Activated CD4-positive, alpha-beta memory T cell treated with anti-CD3 and anti-CD28 coated beads for 36 hours (primary cell): ENCODE data around the gene KNSTRN. TPM values are rescaled to one million over a fixed set of nuclear protein-coding genes. Genes with fewer than 3 reads are reported as not detected.

Source experiments
- CTCF ChIA-PET: fragments of 350-600 bp; sonication (Branson Sonifier 250); formaldehyde crosslinking; loops from one replicate; lab custom pipeline; 2021; ENCODE audit warnings: antibody characterized with exemption, inconsistent platforms; lab: Charles Lee
- POLR2A ChIA-PET: fragments of 350-600 bp; sonication (Branson Sonifier 250); formaldehyde crosslinking; loops from one replicate; lab custom pipeline; 2021; ENCODE audit warnings: antibody characterized with exemption; lab: Charles Lee
- DNase-seq: peaks from one replicate; pipeline ENCODE4 v3.0.0-alpha.2; 2020
- H3K27ac Mint-ChIP-seq: one replicate; pipeline ENCODE4 v1.8.0; 2021; ENCODE audit warnings: mixed read lengths
- H3K27me3 Mint-ChIP-seq: one replicate; pipeline ENCODE4 v1.8.0; 2021; ENCODE audit warnings: mixed read lengths
- H3K36me3 Mint-ChIP-seq: one replicate; pipeline ENCODE4 v1.8.0; 2021; ENCODE audit warnings: mixed read lengths
- H3K4me1 Mint-ChIP-seq: one replicate; pipeline ENCODE4 v1.8.0; 2021; ENCODE audit warnings: low read depth, mixed read lengths
- H3K4me3 Mint-ChIP-seq: one replicate; pipeline ENCODE4 v1.8.0; 2021; ENCODE audit warnings: mild to moderate bottlenecking, mixed read lengths
- H3K9me3 Mint-ChIP-seq: one replicate; pipeline ENCODE4 v1.8.0; 2021; ENCODE audit warnings: mixed read lengths
- intact Hi-C: fragments of 100-400 bp; cut with micrococcal nuclease; formaldehyde crosslinking; loops from one replicate; pipeline ENCODE4 v1.15.1; 2023
- total RNA-seq, 2 experiments: library from RNA; stranded (reverse); gene quantifications; one replicate each; pipeline ENCODE4 v1.2.3, GENCODE V29; 2021

KNSTRN gene
- total RNA-seq, 2 experiments from 2014 or later: 59.8 to 61.5 TPM

- H3K4me3 Mint-ChIP-seq: no peak overlapping the region
- no peaks in the 10 kb centered on the region for H3K36me3 Mint-ChIP-seq
- POLR2A ChIA-PET: no interaction called here
- CTCF ChIA-PET: interaction anchor here (1.4 to 12.8 kb wide), 3 partner anchors 8 to 76 kb away, joined by 3 to 216 read pairs (median 13); no protein-coding TSS in a partner anchor
- H3K4me1 Mint-ChIP-seq: no peaks in the 10 kb centered on the region
- no peaks in the 10 kb centered on the region for H3K9me3 Mint-ChIP-seq
- no peak for DNase-seq
- H3K27ac Mint-ChIP-seq: no peak overlapping the region
- intact Hi-C loops: no loop called here
- H3K27me3 Mint-ChIP-seq: no peaks in the 10 kb centered on the region
Observed at GRCh38 chr15:40346579-40347558, 35.7 kb upstream of the KNSTRN start.

- no peaks in the 10 kb centered on the region for H3K4me1 Mint-ChIP-seq
- H3K36me3 Mint-ChIP-seq: no peaks in the 10 kb centered on the region
- no peaks in the 10 kb centered on the region for H3K9me3 Mint-ChIP-seq
- no peak for DNase-seq
- H3K4me3 Mint-ChIP-seq: no peak overlapping the region
- intact Hi-C loops: no loop called here
- ChIA-PET POLR2A (no interaction called here), CTCF (interaction anchor here (2.6 to 12.8 kb wide), 2 partner anchors 10 to 75 kb away, joined by 13 to 216 read pairs; no protein-coding TSS in a partner anchor)
- no peak overlapping the region for H3K27ac Mint-ChIP-seq
- H3K27me3 Mint-ChIP-seq: no peaks in the 10 kb centered on the region
Observed at GRCh38 chr15:40347559-40348473, 34.7 kb upstream of the KNSTRN start.

- ChIA-PET POLR2A (no interaction called here), CTCF (interaction anchor here (2.6 kb wide), 1 partner anchor 11 kb away, joined by 13 read pairs; no protein-coding TSS in a partner anchor)
Observed at GRCh38 chr15:40348474-40348870, 34.0 kb upstream of the KNSTRN start.

GRCh38 chr15:40349163-40349562 lies 33.4 kb upstream of the KNSTRN start:
- intact Hi-C loops: no loop called here
- Mint-ChIP-seq H3K4me3 (no peak overlapping the region), H3K9me3 (no peaks in the 10 kb centered on the region), H3K27me3 (no peaks in the 10 kb centered on the region), H3K36me3 (no peaks in the 10 kb centered on the region), H3K4me1 (no peaks in the 10 kb centered on the region), H3K27ac (no peak overlapping the region)
- ChIA-PET POLR2A (no interaction called here), CTCF (interaction anchor here (4.3 kb wide), 1 partner anchor 11 kb away, joined by 26 read pairs; no protein-coding TSS in a partner anchor)
- DNase-seq: no peak

More at GRCh38 chr15:40348474-40348870, 34.0 kb upstream of the KNSTRN start:
- no peak for DNase-seq
- no peak overlapping the region for H3K4me3 Mint-ChIP-seq
- no peaks in the 10 kb centered on the region for H3K27me3 Mint-ChIP-seq
- H3K4me1 Mint-ChIP-seq: no peaks in the 10 kb centered on the region
- intact Hi-C loops: no loop called here
- H3K36me3 Mint-ChIP-seq: no peaks in the 10 kb centered on the region
- no peak overlapping the region for H3K27ac Mint-ChIP-seq
- no peaks in the 10 kb centered on the region for H3K9me3 Mint-ChIP-seq

GRCh38 chr15:40352281-40352901 lies 30.1 kb upstream of the KNSTRN start:
- Mint-ChIP-seq H3K9me3 (no peaks in the 10 kb centered on the region), H3K4me3 (no peak overlapping the region), H3K27me3 (no peaks in the 10 kb centered on the region), H3K27ac (no peak overlapping the region), H3K36me3 (no peaks in the 10 kb centered on the region), H3K4me1 (no peaks in the 10 kb centered on the region)
- ChIA-PET CTCF (interaction anchor here (1.6 to 4.3 kb wide), 3 partner anchors 10 to 16 kb away, joined by 4 to 26 read pairs (median 5); no protein-coding TSS in a partner anchor), POLR2A (no interaction called here)
- DNase-seq: no peak
- intact Hi-C loops: no loop called here

- no peak overlapping the region for H3K4me3 Mint-ChIP-seq
- no peaks in the 10 kb centered on the region for H3K27me3 Mint-ChIP-seq
- no peaks in the 10 kb centered on the region for H3K36me3 Mint-ChIP-seq
- no peak overlapping the region for H3K27ac Mint-ChIP-seq
- POLR2A ChIA-PET: no interaction called here
- intact Hi-C loops: no loop called here
- H3K9me3 Mint-ChIP-seq: no peaks in the 10 kb centered on the region
- no peak for DNase-seq
- CTCF ChIA-PET: interaction anchor here (0.8 to 2.7 kb wide), 2 partner anchors 9 to 15 kb away, joined by 5 to 19 read pairs; no protein-coding TSS in a partner anchor
- peaks cover 2% of the 10 kb centered on the region for H3K4me1 Mint-ChIP-seq
Observed at GRCh38 chr15:40353697-40354096, 28.8 kb upstream of the KNSTRN start.

GRCh38 chr15:40354408-40355171 lies 27.9 kb upstream of the KNSTRN start:
- peaks cover 5% of the 10 kb centered on the region for H3K4me1 Mint-ChIP-seq
- intact Hi-C loops: loop anchor here (5.0 kb wide), 1 partner anchor 32 kb away; the partner anchor contains the start of gene INAFM2
- H3K27ac Mint-ChIP-seq: no peak overlapping the region
- no peaks in the 10 kb centered on the region for H3K9me3 Mint-ChIP-seq
- H3K4me3 Mint-ChIP-seq: no peak overlapping the region
- H3K36me3 Mint-ChIP-seq: no peaks in the 10 kb centered on the region
- ChIA-PET CTCF (interaction anchor here (1.2 to 2.7 kb wide), 5 partner anchors 8 to 32 kb away, joined by 3 to 19 read pairs (median 6); no protein-coding TSS in a partner anchor), POLR2A (no interaction called here)
- H3K27me3 Mint-ChIP-seq: no peaks in the 10 kb centered on the region
- DNase-seq: no peak

GRCh38 chr15:40355976-40356585 lies 26.4 kb upstream of the KNSTRN start:
- no peak for DNase-seq
- H3K27me3 Mint-ChIP-seq: no peaks in the 10 kb centered on the region
- peaks cover 5% of the 10 kb centered on the region for H3K4me1 Mint-ChIP-seq
- H3K4me3 Mint-ChIP-seq: no peak overlapping the region
- intact Hi-C loops: loop anchor here (5.0 kb wide), 1 partner anchor 34 kb away; the partner anchor contains the start of gene INAFM2
- H3K9me3 Mint-ChIP-seq: no peaks in the 10 kb centered on the region
- no peaks in the 10 kb centered on the region for H3K36me3 Mint-ChIP-seq
- POLR2A ChIA-PET: no interaction called here
- no peak overlapping the region for H3K27ac Mint-ChIP-seq
- CTCF ChIA-PET: interaction anchor here (0.7 to 3.3 kb wide), 7 partner anchors 10 to 73 kb away, joined by 3 to 21 read pairs (median 6); partner anchors contain the start of gene ANKRD63

- Mint-ChIP-seq H3K9me3 (no peaks in the 10 kb centered on the region), H3K27ac (no peak overlapping the region), H3K27me3 (no peaks in the 10 kb centered on the region), H3K36me3 (no peaks in the 10 kb centered on the region), H3K4me1 (peaks cover 5% of the 10 kb centered on the region), H3K4me3 (no peak overlapping the region)
- no peak for DNase-seq
- intact Hi-C loops: loop anchor here (5.0 kb wide), 1 partner anchor 35 kb away; the partner anchor contains the start of gene INAFM2
- ChIA-PET CTCF (interaction anchor here (1.0 to 3.3 kb wide), 7 partner anchors 11 to 232 kb away, joined by 3 to 21 read pairs (median 5); partner anchors contain the start of gene CCDC9B), POLR2A (interaction anchor here (0.9 kb wide), 1 partner anchor 564 kb away, joined by 3 read pairs; no protein-coding TSS in a partner anchor)
Observed at GRCh38 chr15:40357246-40357645, 25.3 kb upstream of the KNSTRN start.
